Activated CD8-positive, alpha-beta memory T cell treated with anti-CD3 and anti-CD28 coated beads, Interleukin-2, amount 50 U/mL, for 4 hours (primary cell): ENCODE measurements around the gene CRYBG1.
A peak's percentile ranks its signal among the peaks of the same experiment; 100 is the strongest.

Experiments used
- DNase-seq: peaks from one replicate; pipeline ENCODE4 v3.0.0-alpha.2; 2020

CRYBG1 gene

GRCh38 chr6:106469882-106470281, 109.4 kb downstream of the CRYBG1 start:
- no peak for DNase-seq

- DNase-seq, result no peak
Measured at GRCh38 chr6:106470316-106470715, 109.8 kb downstream of the CRYBG1 start.

- no peak for DNase-seq
Measured at GRCh38 chr6:106470811-106471210, 110.3 kb downstream of the CRYBG1 start.

GRCh38 chr6:106473812-106474211, 113.3 kb downstream of the CRYBG1 start:
- no peak for DNase-seq

- no peak for DNase-seq
Measured at GRCh38 chr6:106474466-106474865, 113.9 kb downstream of the CRYBG1 start.

- no peak for DNase-seq
Measured at GRCh38 chr6:106475284-106475683, 114.8 kb downstream of the CRYBG1 start.

GRCh38 chr6:106476331-106477105, 116.0 kb downstream of the CRYBG1 start:
- DNase-seq, result no peak

GRCh38 chr6:106477146-106477545, 116.6 kb downstream of the CRYBG1 start:
- DNase-seq, result no peak

GRCh38 chr6:106477790-106478189, 117.3 kb downstream of the CRYBG1 start:
- DNase-seq, result no peak

GRCh38 chr6:106486236-106486635, 125.7 kb downstream of the CRYBG1 start:
- DNase-seq, result no peak

GRCh38 chr6:106488494-106489370, 128.2 kb downstream of the CRYBG1 start:
- DNase-seq, result no peak

GRCh38 chr6:106490030-106490429, 129.5 kb downstream of the CRYBG1 start:
- DNase-seq, result no peak

- DNase-seq, result no peak
Measured at GRCh38 chr6:106490436-106490835, 129.9 kb downstream of the CRYBG1 start.

GRCh38 chr6:106490974-106491373, 130.5 kb downstream of the CRYBG1 start:
- DNase-seq, result no peak

- no peak for DNase-seq
Measured at GRCh38 chr6:106495014-106495413, 134.5 kb downstream of the CRYBG1 start.

- DNase-seq, result no peak
Measured at GRCh38 chr6:106496823-106497222, 136.3 kb downstream of the CRYBG1 start.

GRCh38 chr6:106501960-106502371, 141.4 kb downstream of the CRYBG1 start:
- DNase-seq, result no peak

GRCh38 chr6:106502559-106502958, 142.0 kb downstream of the CRYBG1 start:
- no peak for DNase-seq

GRCh38 chr6:106508277-106508676, 147.8 kb downstream of the CRYBG1 start:
- DNase-seq, result no peak

GRCh38 chr6:106508834-106509233, 148.3 kb downstream of the CRYBG1 start:
- DNase-seq, result no peak

- DNase-seq, result peak; percentile 54
Measured at GRCh38 chr6:106509420-106510089, 149.0 kb downstream of the CRYBG1 start.

GRCh38 chr6:106510090-106510970, 149.8 kb downstream of the CRYBG1 start:
- peak; percentile 72 for DNase-seq
